ENCODE measurements around the gene PDZRN3.

The PDZRN3 gene

DNA sequence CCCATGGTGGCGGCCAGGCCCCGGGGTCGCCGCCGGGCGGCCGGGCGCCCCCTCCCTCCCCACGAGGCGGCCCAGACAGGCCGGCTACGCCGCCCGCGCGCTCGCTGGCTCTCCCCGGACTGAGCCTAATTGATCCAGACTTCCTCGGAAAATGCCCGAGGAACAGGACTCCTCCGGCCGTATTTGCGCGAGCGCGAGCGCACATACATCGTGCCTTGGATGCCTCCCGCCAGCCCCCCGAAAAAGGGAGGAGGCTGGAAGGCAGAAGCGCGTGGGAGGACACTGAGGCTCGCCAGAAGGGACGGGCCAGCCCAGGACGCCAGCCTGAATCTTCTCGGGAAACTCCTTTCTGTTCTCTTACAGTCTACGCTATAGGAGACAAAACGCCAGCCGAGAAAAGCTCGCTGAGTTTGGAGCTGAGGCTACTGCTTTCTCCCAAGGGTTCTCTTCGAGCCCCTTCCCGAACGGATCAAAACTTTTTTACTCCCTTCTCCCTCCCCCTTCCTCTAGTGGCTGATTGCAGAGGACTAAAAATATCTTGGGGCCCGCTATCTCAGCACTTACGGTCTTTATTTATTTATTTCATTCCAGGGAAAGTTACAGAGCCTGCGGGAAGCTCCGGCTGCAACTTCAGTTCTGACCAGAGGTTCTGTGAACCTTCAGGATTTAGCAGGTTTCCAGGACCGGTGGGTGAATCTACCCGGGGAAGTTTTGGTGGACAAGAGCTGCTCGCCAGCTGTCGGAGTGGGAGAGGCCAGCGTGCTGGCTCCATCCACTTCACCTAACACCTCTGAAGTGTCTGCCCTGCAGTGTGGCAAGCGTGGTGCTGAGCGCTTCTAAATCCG lies at the start of gene PDZRN3:
PDZRN3 (minus strand) TSS at position 121 of the 845 bp plus-strand sequence.
- H3K36me3 ChIP-seq = no peaks in the 10 kb centered on the region
- TF ChIP-seq, protein P1, sequence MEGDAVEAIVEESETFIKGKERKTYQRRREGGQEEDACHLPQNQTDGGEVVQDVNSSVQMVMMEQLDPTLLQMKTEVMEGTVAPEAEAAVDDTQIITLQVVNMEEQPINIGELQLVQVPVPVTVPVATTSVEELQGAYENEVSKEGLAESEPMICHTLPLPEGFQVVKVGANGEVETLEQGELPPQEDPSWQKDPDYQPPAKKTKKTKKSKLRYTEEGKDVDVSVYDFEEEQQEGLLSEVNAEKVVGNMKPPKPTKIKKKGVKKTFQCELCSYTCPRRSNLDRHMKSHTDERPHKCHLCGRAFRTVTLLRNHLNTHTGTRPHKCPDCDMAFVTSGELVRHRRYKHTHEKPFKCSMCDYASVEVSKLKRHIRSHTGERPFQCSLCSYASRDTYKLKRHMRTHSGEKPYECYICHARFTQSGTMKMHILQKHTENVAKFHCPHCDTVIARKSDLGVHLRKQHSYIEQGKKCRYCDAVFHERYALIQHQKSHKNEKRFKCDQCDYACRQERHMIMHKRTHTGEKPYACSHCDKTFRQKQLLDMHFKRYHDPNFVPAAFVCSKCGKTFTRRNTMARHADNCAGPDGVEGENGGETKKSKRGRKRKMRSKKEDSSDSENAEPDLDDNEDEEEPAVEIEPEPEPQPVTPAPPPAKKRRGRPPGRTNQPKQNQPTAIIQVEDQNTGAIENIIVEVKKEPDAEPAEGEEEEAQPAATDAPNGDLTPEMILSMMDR (IDR thresholded peaks at IDR 0.05) = no peak
- peak within 1 kb of the TSS; percentile 88 to 93 for H3K27ac ChIP-seq
- no peaks in the 10 kb centered on the region for H3K27me3 ChIP-seq
- peak in 1 of 2 donors; percentile 40 for DNase-seq
- no peaks in the 10 kb centered on the region for H3K9me3 ChIP-seq
- intact Hi-C loops (cut with DNase I; ENCODE audit: low total_unique reads) = loop anchor here (5.0 kb wide), 2 partner anchors 113 to 222 kb away; no protein-coding TSS in a partner anchor
- peak within 1 kb of the TSS; percentile 80 to 86 for H3K4me3 ChIP-seq
- H3K4me1 ChIP-seq = peaks cover 0 to 31% (median 21%) of the 10 kb centered on the region in 4 donors

DNA sequence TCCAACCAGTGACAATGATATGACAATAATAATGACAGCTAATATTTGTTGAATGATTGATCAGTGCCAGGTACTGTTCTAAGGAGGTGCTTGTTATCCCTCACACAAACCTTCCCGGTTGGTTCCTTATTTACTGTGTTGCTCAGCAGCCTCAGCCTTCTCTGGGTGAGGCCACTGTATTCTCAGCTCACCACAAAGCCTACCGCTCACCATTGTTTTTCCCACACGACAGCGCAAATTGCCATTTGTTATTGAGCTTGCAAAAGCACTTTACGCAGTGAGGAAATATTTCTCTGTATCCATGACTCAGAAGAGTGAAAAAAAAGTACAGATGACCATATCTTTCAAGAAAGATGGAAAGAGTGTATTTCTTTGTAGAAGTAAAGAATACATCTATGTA lies 49.5 kb upstream of the PDZRN3 start:
- H3K36me3 ChIP-seq = no peaks in the 10 kb centered on the region
- H3K9me3 ChIP-seq = no peaks in the 10 kb centered on the region
- DNase-seq = no peak
- TF ChIP-seq, protein P1 (IDR thresholded peaks at IDR 0.05) = no peak
- H3K27me3 ChIP-seq = no peaks in the 10 kb centered on the region
- H3K27ac ChIP-seq = no peak overlapping the region
- H3K4me3 ChIP-seq = no peak overlapping the region
- peaks cover 0 to 2% (median 0%) of the 10 kb centered on the region in 4 donors for H3K4me1 ChIP-seq
- intact Hi-C loops (cut with DNase I; ENCODE audit: low total_unique reads) = no loop called here

DNA sequence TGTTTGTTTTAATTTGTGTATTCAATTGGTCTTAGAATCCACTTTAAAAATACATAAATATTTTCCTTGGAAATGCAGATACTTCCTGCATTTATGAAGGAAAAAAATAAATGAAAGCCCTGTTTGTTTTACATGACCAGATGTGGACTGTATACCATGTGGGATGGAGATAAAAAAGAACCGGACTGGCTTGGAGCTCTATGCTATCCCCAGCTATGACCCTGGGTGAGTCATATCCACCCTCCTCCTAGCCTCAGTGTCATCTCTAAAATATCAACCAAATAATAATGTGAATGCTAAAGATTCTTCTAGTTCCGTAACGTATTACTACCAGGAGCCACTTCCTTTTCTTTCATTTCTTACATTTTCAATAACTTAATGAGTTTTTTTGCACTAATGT lies 44.5 kb upstream of the PDZRN3 start:
- Histone ChIP-seq H3K4me1 (peaks cover 0 to 13% (median 0%) of the 10 kb centered on the region in 4 donors), H3K27ac (no peak overlapping the region), H3K27me3 (no peaks in the 10 kb centered on the region), H3K4me3 (no peak overlapping the region), H3K36me3 (no peaks in the 10 kb centered on the region), H3K9me3 (no peaks in the 10 kb centered on the region)
- TF ChIP-seq, protein P1 (IDR thresholded peaks at IDR 0.05) = no peak
- intact Hi-C loops (cut with DNase I; ENCODE audit: low total_unique reads) = no loop called here
- DNase-seq = no peak

DNA sequence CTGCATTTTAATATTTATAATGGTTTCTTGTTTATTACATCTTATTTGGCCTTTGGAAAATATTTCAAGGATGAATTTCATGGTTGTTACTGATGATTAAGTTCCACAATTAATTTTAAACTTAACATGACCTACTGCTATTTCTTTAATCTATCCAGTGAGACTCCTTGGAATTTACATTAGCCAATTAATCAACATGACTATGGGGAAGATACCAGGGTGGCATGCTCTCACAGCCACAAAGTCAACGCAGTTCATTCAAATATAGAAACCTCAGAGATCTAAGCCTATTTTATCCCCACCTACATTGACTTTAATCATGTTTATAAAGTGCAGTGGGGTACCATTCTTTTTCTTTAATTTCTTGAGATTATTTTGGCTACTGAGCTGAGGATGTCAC lies 43.6 kb upstream of the PDZRN3 start:
- H3K27ac ChIP-seq = no peak overlapping the region
- no peak overlapping the region for H3K4me3 ChIP-seq
- H3K4me1 ChIP-seq = peaks cover 0 to 15% (median 0%) of the 10 kb centered on the region in 4 donors
- intact Hi-C loops (cut with DNase I; ENCODE audit: low total_unique reads) = no loop called here
- H3K9me3 ChIP-seq = no peaks in the 10 kb centered on the region
- TF ChIP-seq, protein P1 (IDR thresholded peaks at IDR 0.05) = no peak
- H3K36me3 ChIP-seq = no peaks in the 10 kb centered on the region
- DNase-seq = no peak
- no peaks in the 10 kb centered on the region for H3K27me3 ChIP-seq

DNA sequence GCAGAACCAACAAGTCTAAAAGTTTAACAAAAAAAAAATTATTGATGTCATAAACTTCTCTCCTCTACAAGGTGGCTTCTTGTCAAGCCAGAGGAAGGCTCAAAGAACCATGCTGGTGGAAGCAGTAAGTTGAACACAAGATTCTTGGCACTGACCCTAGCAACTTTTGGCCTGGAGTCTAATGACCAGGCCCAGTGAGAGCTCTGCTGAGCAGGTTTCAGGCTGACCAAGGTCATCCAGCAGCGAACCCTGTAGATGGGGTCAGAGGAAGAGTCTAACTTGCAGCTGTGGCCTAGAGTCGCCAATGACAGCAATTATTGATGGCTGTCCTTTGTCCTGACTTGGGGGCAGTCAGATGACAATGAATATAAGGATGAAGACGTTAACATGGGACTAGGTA lies 43.1 kb upstream of the PDZRN3 start:
- TF ChIP-seq, protein P1 (IDR thresholded peaks at IDR 0.05) = no peak
- Histone ChIP-seq H3K36me3 (no peaks in the 10 kb centered on the region), H3K4me3 (no peak overlapping the region), H3K27me3 (no peaks in the 10 kb centered on the region), H3K4me1 (peaks cover 0 to 15% (median 0%) of the 10 kb centered on the region in 4 donors), H3K9me3 (no peaks in the 10 kb centered on the region), H3K27ac (no peak overlapping the region)
- intact Hi-C loops (cut with DNase I; ENCODE audit: low total_unique reads) = no loop called here
- no peak for DNase-seq

Measured in tibial artery (tissue), 4 donors.